Sciatic nerve (tissue), 2 donors: Measurements from ENCODE around the gene RAB5IF. TPM values are rescaled to one million over a fixed set of nuclear protein-coding genes. Genes with fewer than 3 reads are reported as not detected.
"Not testable (repeated sequence)": the region's sequence is repeated elsewhere in the genome, so short reads cannot be mapped to it uniquely, and the experiment has no call there.

ENCODE experiments used
- ATAC-seq: fragments of 200-7000 bp; cut with Tn5 transposase; one replicate; pipeline ENCODE4 v1.9.1; 2020; ENCODE audit warnings: mild to moderate bottlenecking, moderate library complexity
- DNase-seq: peaks from one replicate; pipeline ENCODE4 v3.0.0-alpha.2; 2020; ENCODE audit warnings: low spot score
- intact Hi-C: fragments of 100-400 bp; cut with DNase I; formaldehyde crosslinking; loops from one replicate; pipeline ENCODE4 v1.14.2; 2022
- total RNA-seq: library from RNA; stranded (reverse); fragmentation: NEBNext Ultra II Directional; extraction: Animal tissue kit (Norgen Biotek cat#: 25700); gene quantifications from one replicate; pipeline ENCODE4 v1.2.1, GENCODE V29; 2021
- donor health status: DM: no; HTN: no; CAD: no.
- donor health status: DM: no; HTN: no; CAD: no.

RAB5IF gene
- total RNA-seq, 1 donor from 2014 or later = 33.1 TPM

- ATAC-seq = no peak
- intact Hi-C loops = no loop called here
- DNase-seq = no peak
Observed at GRCh38 chr20:36584018-36584481, 21.5 kb upstream of the RAB5IF start.

- DNase-seq (no peak), ATAC-seq (no peak)
- intact Hi-C loops = no loop called here
Observed at GRCh38 chr20:36585410-36586125, 20.0 kb upstream of the RAB5IF start.

- ATAC-seq (no peak), DNase-seq (no peak)
- intact Hi-C loops = no loop called here
Observed at GRCh38 chr20:36587388-36588070, 18.1 kb upstream of the RAB5IF start.

- intact Hi-C loops = loop anchor here (5.0 kb wide), 1 partner anchor 34 kb away; no protein-coding TSS in a partner anchor
- DNase-seq (no peak), ATAC-seq (no peak)
Observed at GRCh38 chr20:36591281-36591680, 14.3 kb upstream of the RAB5IF start.

- ATAC-seq = peak; percentile 67
- DNase-seq = no peak
- intact Hi-C loops = loop anchor here (5.0 kb wide), 1 partner anchor 35 kb away; no protein-coding TSS in a partner anchor
Observed at GRCh38 chr20:36591854-36592641, 13.5 kb upstream of the RAB5IF start.

- DNase-seq = no peak
- no peak for ATAC-seq
- intact Hi-C loops = loop anchor here (5.0 kb wide), 1 partner anchor 36 kb away; no protein-coding TSS in a partner anchor
Observed at GRCh38 chr20:36593347-36593929, 12.1 kb upstream of the RAB5IF start.

- intact Hi-C loops = no loop called here
- peak; percentile 23 for ATAC-seq
- no peak for DNase-seq
Observed at GRCh38 chr20:36599912-36600345, 5.7 kb upstream of the RAB5IF start.

GRCh38 chr20:36601540-36601939 lies 4.0 kb upstream of the RAB5IF start:
- intact Hi-C loops = no loop called here
- no peak for ATAC-seq
- DNase-seq = no peak

- peak; percentile 66 for DNase-seq
- intact Hi-C loops = no loop called here
- ATAC-seq = peak; percentile 46
Observed at GRCh38 chr20:36604952-36605398, 604 bp upstream of the RAB5IF start.

- intact Hi-C loops = no loop called here
- DNase-seq = no peak
- no peak for ATAC-seq
Observed at GRCh38 chr20:36606158-36607066, 833 bp downstream of the RAB5IF start.

- no peak for DNase-seq
- ATAC-seq = no peak
- intact Hi-C loops = no loop called here
Observed at GRCh38 chr20:36607586-36608387, 2.2 kb downstream of the RAB5IF start.

GRCh38 chr20:36608388-36608728 lies 2.8 kb downstream of the RAB5IF start:
- intact Hi-C loops, DNase-seq, ATAC-seq: not testable (repeated sequence)

- intact Hi-C loops = no loop called here
- no peak for DNase-seq
- no peak for ATAC-seq
Observed at GRCh38 chr20:36611625-36612024, 6.0 kb downstream of the RAB5IF start.

- DNase-seq (no peak), ATAC-seq (no peak)
- intact Hi-C loops = no loop called here
Observed at GRCh38 chr20:36613974-36614373, 8.4 kb downstream of the RAB5IF start.

GRCh38 chr20:36614781-36615557 lies 9.4 kb downstream of the RAB5IF start:
- no peak for ATAC-seq
- no peak for DNase-seq
- intact Hi-C loops = no loop called here

- DNase-seq (no peak), ATAC-seq (no peak)
- intact Hi-C loops = no loop called here
Observed at GRCh38 chr20:36620917-36621316, 15.3 kb downstream of the RAB5IF start.

- ATAC-seq = no peak
- DNase-seq = no peak
- intact Hi-C loops = no loop called here
Observed at GRCh38 chr20:36623444-36623843, 17.9 kb downstream of the RAB5IF start.
